ENCODE data around the gene RNF225.

- TF ChIP-seq CHD2 (IDR thresholded peaks at IDR 0.05; ENCODE audit: low read length, partially characterized antibody) (no peak), CTCF (IDR thresholded peaks at IDR 0.05) (no peak), RFX5 (IDR thresholded peaks at IDR 0.05; ENCODE audit: low read length) (no peak), FOXJ3 (CRISPR knock-in tag; IDR thresholded peaks at IDR 0.05) (no peak), PBX3 (IDR thresholded peaks at IDR 0.05) (no peak), REST (IDR thresholded peaks at IDR 0.05; ENCODE audit: low read depth, low read length) (no peak), EP300 (IDR thresholded peaks at IDR 0.05; ENCODE audit: borderline replicate concordance in 1 of 2, low read depth in 1 of 2, low read length in 1 of 2) (no peak), TAF1 (IDR thresholded peaks at IDR 0.05; ENCODE audit: borderline replicate concordance, low read depth, low read length) (no peak)
- TF ChIP-seq, protein P1, sequence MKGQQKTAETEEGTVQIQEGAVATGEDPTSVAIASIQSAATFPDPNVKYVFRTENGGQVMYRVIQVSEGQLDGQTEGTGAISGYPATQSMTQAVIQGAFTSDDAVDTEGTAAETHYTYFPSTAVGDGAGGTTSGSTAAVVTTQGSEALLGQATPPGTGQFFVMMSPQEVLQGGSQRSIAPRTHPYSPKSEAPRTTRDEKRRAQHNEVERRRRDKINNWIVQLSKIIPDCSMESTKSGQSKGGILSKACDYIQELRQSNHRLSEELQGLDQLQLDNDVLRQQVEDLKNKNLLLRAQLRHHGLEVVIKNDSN (IDR thresholded peaks at IDR 0.05; ENCODE audit: borderline replicate concordance, low read depth), result no peak
- TF ChIP-seq, protein P2, sequence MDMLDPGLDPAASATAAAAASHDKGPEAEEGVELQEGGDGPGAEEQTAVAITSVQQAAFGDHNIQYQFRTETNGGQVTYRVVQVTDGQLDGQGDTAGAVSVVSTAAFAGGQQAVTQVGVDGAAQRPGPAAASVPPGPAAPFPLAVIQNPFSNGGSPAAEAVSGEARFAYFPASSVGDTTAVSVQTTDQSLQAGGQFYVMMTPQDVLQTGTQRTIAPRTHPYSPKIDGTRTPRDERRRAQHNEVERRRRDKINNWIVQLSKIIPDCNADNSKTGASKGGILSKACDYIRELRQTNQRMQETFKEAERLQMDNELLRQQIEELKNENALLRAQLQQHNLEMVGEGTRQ (IDR thresholded peaks at IDR 0.05; ENCODE audit: borderline replicate concordance, low read depth, low read length), result no peak
Observed at GRCh38 chr19:58401840-58402421, 6.5 kb downstream of the RNF225 start.

Measured in SK-N-SH (cell line).